HCT116 (cell line): ENCODE data around the gene ATP8A2. TPM values are rescaled to one million over a fixed set of nuclear protein-coding genes. Genes with fewer than 3 reads are reported as not detected.

Source experiments
- ATAC-seq: fragments of 200-7000 bp; cut with Tn5 transposase; 2 replicates; pipeline ENCODE4 v1.9.1; 2020; ENCODE audit warnings: mild to moderate bottlenecking, moderate library complexity
- BruUV-seq: library from RNA; stranded (reverse); fragments of 400-500 nt; replicated peaks from 2 replicates; lab custom pipeline; 2021; lab: Mats Ljungman, UMichigan
- CTCF ChIA-PET: fragments of 300-600 bp; sonication (Branson Sonifier 250); formaldehyde crosslinking; loops from one replicate; lab custom pipeline; 2021; ENCODE audit warnings: antibody characterized with exemption; lab: Charles Lee
- POLR2A ChIA-PET: fragments of 300-600, 350-600 bp; sonication (Branson Sonifier 250); formaldehyde crosslinking; loops from one replicate; lab custom pipeline; 2021; ENCODE audit warnings: antibody characterized with exemption; lab: Charles Lee
- RAD21 ChIA-PET, 2 experiments: fragments of 300-600 bp; sonication (Branson Sonifier 250); formaldehyde crosslinking; loops; one replicate each; lab custom pipeline; 2023; ENCODE audit warnings: low total read pairs in 2 of 2; ENCODE audit not compliant: uncharacterized antibody in 2 of 2, unreplicated experiment in 2 of 2, low non-redundant PET in 1 of 2; lab: Charles Lee
- DNase-seq: peaks from one replicate; pipeline ENCODE4 v3.0.0-alpha.2; 2010; ENCODE audit warnings: low read depth, low spot score
- H2AFZ ChIP-seq: fragments of 200-600 bp; shearing (Covaris generic), sonication (generic); 2 replicates; pipeline ENCODE4 v1.6.1; 2017; ENCODE audit warnings: low read depth, mixed run types, mixed read lengths, antibody characterized with exemption, low read length; ENCODE audit not compliant: poor library complexity, severe bottlenecking
- H3K27ac ChIP-seq: 2 replicates; pipeline ENCODE4 v1.5.1; 2012; ENCODE audit warnings: low read depth, low read length
- H3K27me3 ChIP-seq: fragments of 200-600 bp; sonication (generic); 2 replicates; pipeline ENCODE4 v1.6.1; 2016; ENCODE audit warnings: mixed run types, low read length, mixed read lengths; ENCODE audit not compliant: insufficient read depth
- H3K36me3 ChIP-seq, 2 experiments: fragments of 200-500 bp in 1 of 2; fragments of 200-600 bp in 1 of 2; sonication (Bioruptor generic) in 1 of 2; sonication (generic) in 1 of 2; 2 replicates each; pipeline versions ENCODE4 v1.5.1 to v1.6.1; 2014 to 2016; ENCODE audit warnings: low read length in 2 of 2, inconsistent platforms in 1 of 2, mixed read lengths in 1 of 2, mixed run types in 1 of 2; ENCODE audit not compliant: insufficient read depth in 2 of 2, control insufficient read depth in 1 of 2
- H3K4me1 ChIP-seq, 2 experiments: fragments of 200-600 bp in 1 of 2; sonication (generic) in 1 of 2; 2 replicates each; pipeline versions ENCODE4 v1.5.1 to v1.6.1; 2012 to 2017; ENCODE audit warnings: low read length in 2 of 2, inconsistent platforms in 1 of 2, mild to moderate bottlenecking in 1 of 2, mixed read lengths in 1 of 2, mixed run types in 1 of 2, moderate library complexity in 1 of 2; ENCODE audit not compliant: insufficient read depth in 2 of 2, control insufficient read depth in 1 of 2
- H3K4me2 ChIP-seq: fragments of 200-600 bp; sonication (generic); 2 replicates; pipeline ENCODE4 v1.6.1; 2017; ENCODE audit warnings: mixed run types, low read length, mixed read lengths
- H3K4me3 ChIP-seq, 2 experiments: fragments of 200-600 bp in 1 of 2; sonication (generic) in 1 of 2; replicated peaks in 1 of 2; 2 replicates each; pipeline ENCODE4 v1.5.1; 2011 to 2016; ENCODE audit warnings: low read length in 2 of 2, control low read depth in 1 of 2, low read depth in 1 of 2, mild to moderate bottlenecking in 1 of 2, mixed read lengths in 1 of 2, mixed run types in 1 of 2
- H3K79me2 ChIP-seq: fragments of 200-600 bp; sonication (generic); 2 replicates; pipeline ENCODE4 v1.6.1; 2017; ENCODE audit warnings: mild to moderate bottlenecking, mixed run types, low read length, moderate library complexity, mixed read lengths; ENCODE audit not compliant: insufficient read depth
- H3K9ac ChIP-seq: fragments of 200-600 bp; sonication (generic); 2 replicates; pipeline ENCODE4 v1.6.1; 2016; ENCODE audit warnings: low read length, mixed read lengths
- H3K9me2 ChIP-seq: fragments of 200-600 bp; sonication (generic), shearing (Covaris generic); 2 replicates; pipeline ENCODE4 v1.6.1; 2017; ENCODE audit warnings: mixed run types, mild to moderate bottlenecking, moderate library complexity; ENCODE audit not compliant: insufficient read depth
- H3K9me3 ChIP-seq, 2 experiments: fragments of 200-500 bp in 1 of 2; fragments of 200-600 bp in 1 of 2; sonication (Bioruptor generic) in 1 of 2; sonication (generic) in 1 of 2; 2 replicates each; pipeline ENCODE4 v1.6.1; 2014 to 2017; ENCODE audit warnings: low read length in 2 of 2, mixed read lengths in 2 of 2, inconsistent platforms in 1 of 2, low read depth in 1 of 2, mild to moderate bottlenecking in 1 of 2, mixed run types in 1 of 2, moderate library complexity in 1 of 2; ENCODE audit not compliant: control insufficient read depth in 1 of 2, insufficient read depth in 1 of 2
- H4K20me1 ChIP-seq: fragments of 200-600 bp; sonication (generic), shearing (Covaris generic); 2 replicates; pipeline ENCODE4 v1.6.1; 2017; ENCODE audit warnings: mixed run types, mild to moderate bottlenecking, moderate library complexity; ENCODE audit not compliant: insufficient read depth
- ATF3 ChIP-seq: IDR thresholded peaks from 2 replicates; pipeline ENCODE4 v1.6.1; 2012
- CEBPB ChIP-seq: IDR thresholded peaks from 2 replicates; pipeline ENCODE4 v1.6.1; 2012; ENCODE audit warnings: low read depth
- EGR1 ChIP-seq: IDR thresholded peaks from 2 replicates; pipeline ENCODE4 v1.6.1; 2012; ENCODE audit warnings: low read depth
- ELF1 ChIP-seq: IDR thresholded peaks from 2 replicates; pipeline ENCODE4 v1.6.1; 2012; ENCODE audit warnings: low read depth, borderline replicate concordance
- EZH2 ChIP-seq: fragments of 200-600 bp; sonication (generic); IDR thresholded peaks from 2 replicates; pipeline ENCODE4 v1.6.1; 2017; ENCODE audit warnings: antibody characterized with exemption, mixed run types
- EZH2phosphoT487 ChIP-seq: fragments of 200-600 bp; IDR thresholded peaks from 2 replicates; pipeline ENCODE4 v1.6.1; 2018; ENCODE audit warnings: antibody characterized with exemption, borderline replicate concordance
- FOSL1 ChIP-seq: IDR thresholded peaks from 2 replicates; pipeline ENCODE4 v1.6.1; 2012; ENCODE audit warnings: low read depth
- JUND ChIP-seq: IDR thresholded peaks from 2 replicates; pipeline ENCODE4 v1.6.1; 2012
- POLR2A ChIP-seq: IDR thresholded peaks from 2 replicates; pipeline ENCODE4 v1.7.0; 2011; ENCODE audit warnings: borderline replicate concordance; ENCODE audit not compliant: insufficient read depth, insufficient read length; ENCODE audit errors: extremely low read depth
- RAD21 ChIP-seq: IDR thresholded peaks from 2 replicates; pipeline ENCODE4 v1.6.1; 2012; ENCODE audit warnings: low read depth, mild to moderate bottlenecking
- SP1 ChIP-seq: IDR thresholded peaks from 2 replicates; pipeline ENCODE4 v1.6.1; 2012; ENCODE audit warnings: low read depth
- SRF ChIP-seq: IDR thresholded peaks from 2 replicates; pipeline ENCODE4 v1.6.1; 2012; ENCODE audit warnings: low read depth
- TCF7L2 ChIP-seq: IDR thresholded peaks from 2 replicates; pipeline ENCODE4 v1.7.0; 2011; ENCODE audit warnings: borderline replicate concordance, inconsistent platforms; ENCODE audit not compliant: insufficient read depth, insufficient read length; ENCODE audit errors: extremely low read depth
- ZFX ChIP-seq: fragments of 450-650 bp; IDR thresholded peaks from 2 replicates; pipeline ENCODE4 v1.6.1; 2017
- ZNF274 ChIP-seq: fragments of 200-500 bp; sonication (Bioruptor generic); IDR thresholded peaks from 2 replicates; pipeline ENCODE4 v1.6.1; 2014; ENCODE audit warnings: mild to moderate bottlenecking, low read depth, low read length, inconsistent platforms
- intact Hi-C: fragments of 100-400 bp; cut with micrococcal nuclease; formaldehyde crosslinking; loops from 2 replicates; pipeline ENCODE4 v1.10.0; 2022
- total RNA-seq: library from RNA; stranded (reverse); gene quantifications from one replicate; pipeline ENCODE4 v1.2.1, GENCODE V29; 2021; ENCODE audit not compliant: unreplicated experiment
- TF ChIP-seq, protein P1 (sequence below): IDR thresholded peaks from 2 replicates; pipeline ENCODE4 v1.6.1; 2012
- TF ChIP-seq, protein P2 (sequence below): IDR thresholded peaks from 2 replicates; pipeline ENCODE4 v1.6.1; 2011; ENCODE audit warnings: mild to moderate bottlenecking, low read length, moderate library complexity; ENCODE audit not compliant: insufficient replicate concordance; ENCODE audit errors: extremely low read depth

Gene ATP8A2
- total RNA-seq, 1 experiment from 2014 or later, result not detected

DNA sequence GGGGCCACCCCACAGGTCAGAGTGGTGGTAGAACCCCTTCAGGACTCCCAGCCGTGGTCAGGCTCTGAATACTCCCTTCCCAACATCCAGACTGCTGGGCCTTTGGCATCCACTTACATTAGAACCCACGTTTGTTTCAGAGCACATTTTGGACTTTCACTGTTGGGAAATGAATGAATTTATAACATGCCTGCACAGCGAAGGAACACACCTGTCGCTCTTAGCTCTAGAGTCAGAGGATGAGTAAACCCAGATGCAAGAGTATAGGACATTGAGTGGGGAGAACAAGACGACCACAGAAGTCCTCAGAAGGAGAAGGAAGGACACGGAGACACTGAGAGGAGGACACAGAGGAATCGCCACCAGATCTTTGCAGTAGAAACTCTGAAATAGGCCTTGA is 649.1 kb downstream of the ATP8A2 start:
- Histone ChIP-seq H3K27me3 (peaks cover 60% of the 10 kb centered on the region), H3K4me2 (no peak overlapping the region), H4K20me1 (no peaks in the 10 kb centered on the region), H3K9me3 (no peaks in the 10 kb centered on the region)
- no peak for TF ChIP-seq RAD21
- TF ChIP-seq SRF, result no peak
- TF ChIP-seq EGR1, result no peak
- TF ChIP-seq, all 23 proteins: peak for 0
- BruUV-seq, result no TSS peak
- no peaks in the 10 kb centered on the region for H3K9me2 ChIP-seq
- RAD21 ChIA-PET, result no interaction called here
- H3K9ac ChIP-seq, result no peak overlapping the region
- H3K27ac ChIP-seq, result no peak overlapping the region
- ATAC-seq (no peak), DNase-seq (no peak)
- no peaks in the 10 kb centered on the region for H3K36me3 ChIP-seq
- POLR2A ChIA-PET, result no interaction called here
- no peak overlapping the region for H2AFZ ChIP-seq
- intact Hi-C loops, result no loop called here
- no peaks in the 10 kb centered on the region for H3K4me1 ChIP-seq
- no peak overlapping the region for H3K4me3 ChIP-seq
- H3K79me2 ChIP-seq, result no peaks in the 10 kb centered on the region
- CTCF ChIA-PET, result no interaction called here

DNA sequence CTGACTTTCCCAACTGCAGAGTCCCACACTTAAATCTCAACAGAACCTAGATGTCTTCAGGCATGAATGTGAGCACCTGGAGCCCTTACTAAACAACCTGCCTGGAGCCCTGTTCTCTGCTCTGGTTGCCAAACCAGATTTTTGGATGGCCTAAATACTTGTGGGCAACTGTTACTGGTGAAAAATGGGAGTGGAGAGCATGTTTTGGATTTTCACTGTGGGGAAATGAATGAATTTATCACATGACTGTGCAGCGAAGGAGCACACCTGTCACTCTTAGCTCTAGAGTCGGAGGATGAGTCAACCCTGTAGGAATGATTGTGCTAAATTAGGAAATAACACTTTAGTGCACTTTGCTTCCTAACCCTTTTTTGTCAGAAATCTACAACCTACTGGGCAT is 649.7 kb downstream of the ATP8A2 start:
- Histone ChIP-seq H3K36me3 (no peaks in the 10 kb centered on the region), H3K27me3 (peaks cover 58% of the 10 kb centered on the region), H3K27ac (no peak overlapping the region)
- DNase-seq, result no peak
- RAD21 ChIA-PET, result no interaction called here
- TF ChIP-seq ELF1, result no peak
- no peak for TF ChIP-seq ATF3
- TF ChIP-seq CEBPB, result no peak
- TF ChIP-seq ZNF274, result no peak
- TF ChIP-seq SP1, result no peak
- TF ChIP-seq ZFX, result no peak
- TF ChIP-seq FOSL1, result no peak
- TF ChIP-seq, protein P1, sequence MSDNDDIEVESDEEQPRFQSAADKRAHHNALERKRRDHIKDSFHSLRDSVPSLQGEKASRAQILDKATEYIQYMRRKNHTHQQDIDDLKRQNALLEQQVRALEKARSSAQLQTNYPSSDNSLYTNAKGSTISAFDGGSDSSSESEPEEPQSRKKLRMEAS, result no peak
- TF ChIP-seq EZH2phosphoT487, result no peak
- no peak for TF ChIP-seq RAD21
- no peak for TF ChIP-seq EGR1
- no peak for TF ChIP-seq SRF
- TF ChIP-seq TCF7L2, result no peak
- no peak for TF ChIP-seq EZH2
- TF ChIP-seq JUND, result no peak
- TF ChIP-seq POLR2A, result no peak
- TF ChIP-seq, protein P2, sequence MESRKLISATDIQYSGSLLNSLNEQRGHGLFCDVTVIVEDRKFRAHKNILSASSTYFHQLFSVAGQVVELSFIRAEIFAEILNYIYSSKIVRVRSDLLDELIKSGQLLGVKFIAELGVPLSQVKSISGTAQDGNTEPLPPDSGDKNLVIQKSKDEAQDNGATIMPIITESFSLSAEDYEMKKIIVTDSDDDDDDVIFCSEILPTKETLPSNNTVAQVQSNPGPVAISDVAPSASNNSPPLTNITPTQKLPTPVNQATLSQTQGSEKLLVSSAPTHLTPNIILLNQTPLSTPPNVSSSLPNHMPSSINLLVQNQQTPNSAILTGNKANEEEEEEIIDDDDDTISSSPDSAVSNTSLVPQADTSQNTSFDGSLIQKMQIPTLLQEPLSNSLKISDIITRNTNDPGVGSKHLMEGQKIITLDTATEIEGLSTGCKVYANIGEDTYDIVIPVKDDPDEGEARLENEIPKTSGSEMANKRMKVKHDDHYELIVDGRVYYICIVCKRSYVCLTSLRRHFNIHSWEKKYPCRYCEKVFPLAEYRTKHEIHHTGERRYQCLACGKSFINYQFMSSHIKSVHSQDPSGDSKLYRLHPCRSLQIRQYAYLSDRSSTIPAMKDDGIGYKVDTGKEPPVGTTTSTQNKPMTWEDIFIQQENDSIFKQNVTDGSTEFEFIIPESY, result no peak
- TF ChIP-seq, all 23 proteins: peak for 0
- ChIA-PET CTCF (no interaction called here), POLR2A (no interaction called here)
- Histone ChIP-seq H3K4me3 (no peak overlapping the region), H3K4me2 (no peak overlapping the region), H3K4me1 (no peaks in the 10 kb centered on the region), H3K9me2 (no peaks in the 10 kb centered on the region), H3K9ac (no peak overlapping the region), H2AFZ (no peak overlapping the region), H4K20me1 (no peaks in the 10 kb centered on the region), H3K9me3 (no peaks in the 10 kb centered on the region), H3K79me2 (no peaks in the 10 kb centered on the region)
- intact Hi-C loops, result no loop called here
- no peak for ATAC-seq
- BruUV-seq, result no TSS peak
